Astrocyte (in vitro differentiated cells and primary cell): Measurements from ENCODE around the gene FOXJ3.

Source experiments
- EZH2 ChIP-seq: IDR thresholded peaks from 2 replicates; pipeline ENCODE4 v1.6.1; 2012; ENCODE audit warnings: mild to moderate bottlenecking, low read length, inconsistent platforms; ENCODE audit not compliant: insufficient read depth
- TF ChIP-seq, protein P1 (sequence below): IDR thresholded peaks from 2 replicates; pipeline ENCODE4 v1.5.1; 2011; ENCODE audit warnings: low read depth, mild to moderate bottlenecking, inconsistent platforms, low read length, moderate library complexity; ENCODE audit not compliant: insufficient read depth

DNA sequence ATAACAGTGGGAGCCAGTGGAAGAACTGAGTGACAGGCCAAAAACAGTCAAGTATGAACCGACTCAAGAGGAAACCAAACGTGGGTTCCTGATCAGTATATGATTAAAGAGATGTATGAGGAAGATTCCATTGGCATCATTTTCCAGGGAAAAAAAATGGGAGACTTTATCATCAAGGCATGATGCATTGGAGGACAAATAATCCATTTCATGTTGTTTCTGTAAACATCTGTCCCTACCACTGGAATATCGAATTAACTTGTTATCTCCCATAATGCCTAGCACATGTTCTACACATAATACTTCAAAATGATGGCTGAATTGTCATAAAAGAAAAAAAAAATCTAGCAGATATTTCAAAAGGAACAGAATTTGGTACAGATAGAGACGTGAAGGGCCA lies 13.3 kb downstream of the FOXJ3 start:
- TF ChIP-seq, protein P1, sequence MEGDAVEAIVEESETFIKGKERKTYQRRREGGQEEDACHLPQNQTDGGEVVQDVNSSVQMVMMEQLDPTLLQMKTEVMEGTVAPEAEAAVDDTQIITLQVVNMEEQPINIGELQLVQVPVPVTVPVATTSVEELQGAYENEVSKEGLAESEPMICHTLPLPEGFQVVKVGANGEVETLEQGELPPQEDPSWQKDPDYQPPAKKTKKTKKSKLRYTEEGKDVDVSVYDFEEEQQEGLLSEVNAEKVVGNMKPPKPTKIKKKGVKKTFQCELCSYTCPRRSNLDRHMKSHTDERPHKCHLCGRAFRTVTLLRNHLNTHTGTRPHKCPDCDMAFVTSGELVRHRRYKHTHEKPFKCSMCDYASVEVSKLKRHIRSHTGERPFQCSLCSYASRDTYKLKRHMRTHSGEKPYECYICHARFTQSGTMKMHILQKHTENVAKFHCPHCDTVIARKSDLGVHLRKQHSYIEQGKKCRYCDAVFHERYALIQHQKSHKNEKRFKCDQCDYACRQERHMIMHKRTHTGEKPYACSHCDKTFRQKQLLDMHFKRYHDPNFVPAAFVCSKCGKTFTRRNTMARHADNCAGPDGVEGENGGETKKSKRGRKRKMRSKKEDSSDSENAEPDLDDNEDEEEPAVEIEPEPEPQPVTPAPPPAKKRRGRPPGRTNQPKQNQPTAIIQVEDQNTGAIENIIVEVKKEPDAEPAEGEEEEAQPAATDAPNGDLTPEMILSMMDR = no peak
- TF ChIP-seq EZH2 = no peak
